Inferior parietal cortex (tissue), 1 donor: Measurements from ENCODE around the gene STARD10.

Source experiments
- DNase-seq: peaks from one replicate; pipeline ENCODE4 v3.0.0-alpha.2; 2016; ENCODE audit errors: extremely low spot score

STARD10 gene

DNA sequence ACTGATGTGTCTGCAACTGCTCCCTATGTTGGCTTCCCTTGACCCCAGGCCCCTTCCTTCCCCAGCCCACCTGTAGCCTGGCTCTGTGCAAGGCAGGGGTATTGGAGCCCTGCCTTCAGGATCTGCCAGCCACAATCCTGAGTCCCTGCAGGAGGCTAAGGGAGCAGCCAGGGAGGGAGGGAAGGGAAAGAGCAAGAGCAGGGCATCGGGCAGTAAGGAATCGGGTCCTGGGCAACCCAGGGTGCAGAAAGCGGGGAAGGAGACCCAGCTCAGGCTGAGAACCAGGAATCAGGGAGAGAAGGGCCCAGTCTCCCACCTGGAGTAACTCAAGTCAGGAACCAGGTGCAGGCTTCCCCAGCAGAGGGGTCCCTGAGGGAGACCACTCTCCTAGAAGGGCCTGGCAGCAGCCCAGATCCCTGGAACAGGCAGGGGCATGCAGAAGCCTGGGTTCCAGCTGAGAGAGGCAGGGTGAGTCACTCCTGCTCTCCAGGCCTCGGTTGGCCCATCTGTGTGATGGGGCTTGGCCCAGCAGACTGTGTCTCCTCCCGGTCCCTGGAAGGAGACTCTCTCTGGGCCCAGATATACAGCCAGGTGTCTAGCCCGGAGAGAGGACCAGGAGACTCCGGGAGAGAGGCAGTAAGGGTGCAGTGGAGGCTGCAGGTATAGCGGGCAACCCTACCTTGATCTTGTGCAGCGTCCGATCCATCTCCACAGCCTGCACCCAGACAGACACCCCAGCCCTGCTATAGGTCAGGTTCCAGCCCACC lies 13.4 kb downstream of the STARD10 start:
- no peak for DNase-seq

DNA sequence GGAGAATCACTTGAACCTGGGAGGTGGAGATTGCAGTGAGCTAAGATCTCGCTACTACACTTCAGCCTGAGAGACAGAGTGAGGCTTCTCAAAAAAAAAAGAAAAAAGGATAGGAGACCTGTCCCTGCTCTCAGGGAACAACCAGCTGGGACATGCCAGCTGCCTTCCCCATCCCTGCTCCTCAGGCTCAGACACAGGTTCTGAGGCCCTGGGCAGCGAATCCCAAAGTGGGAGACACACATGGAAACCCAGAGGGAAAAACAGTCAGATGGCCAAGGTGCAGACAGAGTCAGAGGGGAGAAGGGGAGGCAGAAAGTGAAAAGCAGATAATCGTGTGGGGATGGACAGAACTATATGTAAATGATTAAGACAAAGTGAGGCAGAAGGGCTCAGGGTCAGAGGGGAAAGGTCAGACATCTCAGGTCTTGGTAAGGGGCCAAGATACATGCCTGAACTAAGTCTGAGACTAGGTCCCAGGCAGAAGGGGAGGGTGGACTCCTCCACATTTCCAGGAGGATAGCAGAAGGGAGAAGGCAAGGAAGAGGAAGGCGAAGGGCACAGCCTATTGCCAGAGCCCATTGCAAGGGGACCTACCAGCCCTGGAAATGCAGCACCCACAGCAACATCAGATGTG lies 14.2 kb downstream of the STARD10 start:
- DNase-seq: no peak

DNA sequence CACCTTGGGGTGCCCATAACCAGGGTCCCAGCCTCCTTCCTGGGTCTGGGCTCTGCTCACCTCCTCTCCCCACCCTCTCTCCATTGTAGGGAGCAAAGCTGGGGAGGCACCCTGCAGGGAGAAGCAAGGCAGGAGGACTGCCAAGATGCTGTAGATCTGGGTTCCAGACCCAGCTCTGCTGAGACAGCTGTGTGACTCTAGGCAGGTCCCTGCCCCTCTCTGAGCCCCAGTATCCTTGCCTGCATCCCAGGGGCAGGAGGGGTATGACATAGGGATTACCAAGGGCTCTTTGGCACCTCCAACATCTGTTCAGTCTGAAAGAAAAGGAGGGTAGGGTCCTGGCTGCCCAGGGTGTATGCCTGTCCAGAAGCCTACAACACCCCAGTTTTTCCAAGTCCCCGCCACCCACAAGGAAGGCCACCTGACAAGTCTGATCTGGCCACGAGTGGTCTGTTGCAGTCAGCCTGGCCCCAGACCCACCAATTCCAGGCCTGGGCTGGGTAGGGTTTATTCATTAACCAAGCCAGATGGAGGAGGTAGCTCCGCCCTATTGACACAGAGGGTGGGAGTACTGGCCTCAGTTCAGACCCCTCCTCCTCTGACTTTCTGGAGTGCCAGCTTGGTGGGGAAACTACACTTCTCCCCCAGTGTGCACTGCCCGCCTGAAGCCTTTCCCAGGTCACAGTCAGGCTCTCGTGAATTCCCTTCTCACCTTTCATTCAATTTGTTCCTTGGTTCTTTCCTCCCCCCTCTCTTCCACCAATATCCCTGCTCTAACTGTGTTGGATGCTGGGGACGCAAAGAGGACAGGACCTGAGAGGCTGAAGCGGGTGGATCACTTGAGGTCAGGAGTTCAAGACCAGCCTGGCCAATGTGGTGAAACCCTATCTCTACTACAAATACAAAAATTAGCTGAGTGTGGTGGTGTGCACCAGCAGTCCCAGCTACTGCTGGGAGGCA lies 15.0 kb downstream of the STARD10 start:
- no peak for DNase-seq

DNA sequence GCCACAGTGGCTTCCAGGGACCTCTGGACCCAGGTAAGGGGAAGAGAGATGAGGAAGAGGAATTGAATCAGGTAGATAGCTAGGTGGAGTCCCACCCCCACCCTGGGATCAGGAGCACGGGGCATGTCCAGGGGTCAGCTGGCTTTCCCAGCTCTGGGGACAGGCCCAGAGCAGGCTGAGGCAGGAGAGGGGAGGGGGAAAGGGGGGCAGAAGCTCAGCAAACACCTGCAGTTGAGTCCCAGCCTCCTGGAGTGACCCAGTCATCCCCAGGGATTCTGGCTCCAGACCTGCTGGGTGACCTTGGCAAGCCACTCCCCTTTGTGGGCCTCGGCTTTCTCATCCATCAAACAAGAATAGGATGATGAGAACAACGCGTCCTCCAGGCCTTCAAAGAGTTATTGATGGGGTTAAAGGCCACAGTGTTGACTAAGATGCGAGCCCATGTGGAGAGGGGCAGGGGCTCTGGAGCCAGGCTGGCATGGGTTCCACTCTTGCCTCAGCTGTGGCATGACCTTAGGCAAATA lies 16.0 kb downstream of the STARD10 start:
- no peak for DNase-seq

DNA sequence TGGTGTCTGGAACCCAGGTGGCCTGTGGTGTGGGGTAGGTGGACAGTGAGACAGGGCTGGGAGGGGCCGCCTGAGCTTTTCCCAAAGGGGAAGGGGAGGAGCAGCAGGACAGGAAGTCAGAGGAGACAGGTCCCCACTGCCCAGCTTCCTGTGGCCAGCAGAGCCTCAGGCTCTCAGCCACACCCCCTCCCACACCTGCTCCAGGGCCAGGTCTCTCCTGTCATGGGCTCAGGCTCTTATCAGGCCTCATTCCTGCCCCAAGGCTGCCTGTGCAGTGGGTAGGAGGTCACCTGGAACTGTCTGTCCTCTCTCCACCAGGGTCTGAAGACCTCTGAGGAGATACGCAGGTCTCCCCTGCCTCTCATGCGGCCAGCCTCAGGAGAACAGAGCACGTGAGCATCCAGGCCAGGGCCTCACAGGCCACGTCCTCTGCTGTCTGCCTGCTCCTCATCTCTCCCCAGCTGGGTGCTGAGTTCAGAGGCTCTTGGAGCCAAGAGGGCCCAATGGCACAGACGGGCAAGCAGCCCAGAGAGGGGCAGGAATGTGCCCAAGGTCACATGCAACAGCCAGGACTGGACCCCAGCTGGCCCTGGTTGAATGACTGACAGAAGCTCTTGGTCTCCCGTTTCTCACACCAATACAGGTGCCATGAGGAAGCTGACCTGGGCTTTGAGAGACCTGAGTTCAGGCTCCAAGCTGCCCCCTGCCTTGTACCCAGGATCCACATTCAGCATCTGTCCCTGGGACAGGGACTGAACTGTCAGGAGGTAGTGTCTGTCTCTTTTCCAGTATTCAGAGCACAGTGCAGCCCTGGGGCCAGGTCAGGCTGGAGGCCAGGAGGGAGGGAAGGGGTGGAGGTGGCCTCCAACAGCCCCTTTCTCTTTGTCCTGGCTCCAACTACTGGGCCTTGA lies 16.7 kb downstream of the STARD10 start:
- DNase-seq: peak; percentile 60

DNA sequence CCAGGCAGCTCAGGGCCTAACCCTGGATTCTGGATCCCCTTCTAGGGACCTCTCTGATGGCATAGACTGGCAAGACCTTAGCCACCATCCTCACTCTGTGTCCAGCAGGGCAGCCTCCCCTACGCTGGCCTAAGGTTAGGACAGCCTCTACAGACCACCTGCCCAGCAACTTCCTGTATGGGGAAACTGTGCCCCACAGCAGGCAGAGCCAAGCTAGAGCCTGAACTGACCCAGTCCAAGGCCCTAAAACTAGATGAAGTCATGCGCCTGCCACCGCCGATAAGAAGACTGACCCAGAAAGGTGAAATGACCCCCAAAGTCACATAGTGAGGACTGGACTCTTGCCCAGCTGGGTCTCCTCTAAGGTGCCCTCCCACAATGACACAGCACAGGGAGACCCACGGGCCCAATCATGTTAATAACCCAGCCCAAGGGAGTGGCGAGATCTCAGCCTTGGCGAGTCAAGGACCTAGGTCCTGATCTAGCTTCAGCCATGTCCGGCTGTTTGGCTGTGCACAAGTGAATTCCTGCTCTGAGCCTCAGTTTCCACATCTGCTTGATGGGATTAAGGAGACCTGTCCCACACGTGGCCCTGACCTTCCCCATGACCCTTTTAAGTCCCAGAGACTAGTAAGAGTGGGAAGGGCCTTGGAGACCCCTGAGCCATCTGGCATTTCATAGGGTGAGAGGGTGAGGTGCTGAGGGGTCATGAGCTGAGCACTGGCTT lies 17.6 kb downstream of the STARD10 start:
- DNase-seq: peak; percentile 60

DNA sequence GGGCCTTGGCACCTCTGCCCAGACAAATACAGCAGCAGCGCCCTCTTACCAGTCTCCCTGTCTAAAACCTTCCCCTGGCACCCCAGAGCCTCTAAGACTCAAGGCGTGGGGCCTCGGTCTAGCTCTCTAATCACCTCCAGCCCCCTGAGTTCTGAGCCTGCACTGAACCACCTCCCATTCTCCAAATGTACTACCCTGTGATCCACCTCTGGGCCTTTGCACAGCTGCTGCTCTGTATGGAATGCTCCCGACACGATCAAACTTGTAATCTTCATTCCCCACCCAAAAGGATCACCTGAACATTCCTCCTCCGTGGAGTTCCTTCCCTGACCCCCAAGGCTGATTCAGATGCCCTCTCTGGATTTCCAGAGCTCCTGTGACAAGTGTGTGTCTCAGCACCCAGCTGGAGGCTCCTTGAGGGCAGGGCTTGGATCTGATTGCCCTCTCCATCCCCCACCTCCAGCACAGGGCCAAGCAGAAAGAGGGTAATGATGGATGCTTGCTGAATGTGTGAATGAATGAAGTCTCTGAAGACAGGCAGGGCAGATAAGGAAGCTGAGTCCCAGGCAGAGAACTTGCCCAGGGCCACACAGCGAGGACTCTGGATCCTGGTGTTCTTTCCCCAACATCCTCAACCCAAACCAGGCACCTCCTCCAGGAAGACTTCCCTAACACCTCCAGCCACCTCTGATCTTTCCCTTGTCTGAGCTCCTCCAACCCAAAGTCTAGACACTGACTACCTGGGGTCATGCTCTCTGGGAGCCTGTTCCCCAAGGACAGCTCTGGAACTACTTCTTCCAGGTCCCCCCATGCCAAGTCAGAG lies 18.3 kb downstream of the STARD10 start:
- no peak for DNase-seq

DNA sequence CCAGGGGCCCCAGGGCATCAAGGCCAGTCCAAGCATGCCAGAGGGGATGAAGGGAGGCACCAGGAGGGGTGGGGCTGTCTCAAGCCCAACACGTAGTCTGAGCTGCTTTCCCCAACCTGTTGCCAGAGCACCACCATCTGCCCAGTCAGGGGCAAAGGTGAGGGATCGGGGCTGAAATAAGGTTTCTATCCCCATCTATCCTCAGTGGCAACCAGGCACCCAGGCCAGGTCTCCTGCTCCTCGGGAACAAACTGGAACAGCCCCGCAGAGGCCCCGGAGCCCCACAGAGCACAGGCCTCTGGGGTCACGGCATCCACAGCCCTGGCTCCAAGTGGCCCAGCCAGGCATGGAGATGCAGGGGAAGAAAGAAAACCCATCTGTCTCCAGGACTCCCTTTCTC lies 19.3 kb downstream of the STARD10 start:
- no peak for DNase-seq

DNA sequence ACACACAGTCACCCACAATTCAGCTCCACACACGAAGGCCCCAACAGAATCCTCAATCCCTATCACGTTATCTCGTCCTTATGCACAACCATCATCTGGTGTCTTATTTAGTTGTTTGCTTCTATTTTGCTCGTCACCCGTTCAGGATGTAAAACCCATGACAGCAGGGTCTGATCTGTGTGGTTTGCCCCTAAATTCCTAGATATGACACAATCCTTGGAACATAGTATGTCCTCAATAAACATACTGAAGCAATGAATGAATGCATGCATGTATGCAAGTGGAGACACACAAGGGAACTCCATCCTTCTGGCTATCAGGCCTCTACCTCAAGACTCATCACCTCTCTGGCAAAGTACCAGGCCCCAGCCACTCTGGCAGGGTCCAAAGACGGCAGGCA lies 20.2 kb downstream of the STARD10 start:
- no peak for DNase-seq

DNA sequence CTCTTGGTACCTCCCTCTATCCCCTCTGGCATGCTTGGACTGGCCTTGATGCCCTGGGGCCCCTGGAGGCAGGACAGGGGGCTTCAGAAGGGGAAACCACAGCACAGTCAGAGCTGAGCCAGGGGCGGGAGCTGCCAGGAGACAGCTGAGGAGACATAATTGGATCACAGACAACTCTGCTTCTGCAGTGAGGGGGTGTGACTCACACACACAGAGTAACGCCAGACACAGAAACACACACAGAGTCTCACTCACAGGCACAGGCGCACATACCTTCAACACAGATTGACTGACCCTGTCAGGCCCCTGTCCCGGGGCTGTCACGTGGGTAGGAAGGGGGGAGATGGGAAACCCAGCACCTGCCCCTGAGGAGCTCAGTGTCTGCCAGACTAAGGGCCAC lies 20.6 kb downstream of the STARD10 start:
- peak; percentile 51 for DNase-seq

DNA sequence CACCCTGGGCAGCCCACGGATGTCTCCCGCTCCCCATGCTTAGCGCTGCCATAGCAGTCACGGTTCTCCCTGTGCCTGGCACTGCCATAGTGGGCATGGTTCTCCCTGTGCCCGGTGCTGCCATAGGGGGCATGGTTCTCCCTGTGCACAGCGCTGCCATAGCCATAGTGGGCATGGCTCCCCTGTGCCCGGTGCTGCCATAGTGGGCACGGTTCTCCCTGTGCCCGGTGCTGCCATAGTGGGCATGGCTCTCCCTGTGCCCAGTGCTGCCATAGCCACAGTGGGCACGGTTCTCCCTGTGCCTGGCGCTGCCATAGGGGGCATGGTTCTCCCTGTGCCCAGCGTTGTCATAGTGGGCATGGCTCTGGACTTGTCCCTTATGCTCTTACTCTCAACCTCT lies 21.8 kb downstream of the STARD10 start:
- no peak for DNase-seq

DNA sequence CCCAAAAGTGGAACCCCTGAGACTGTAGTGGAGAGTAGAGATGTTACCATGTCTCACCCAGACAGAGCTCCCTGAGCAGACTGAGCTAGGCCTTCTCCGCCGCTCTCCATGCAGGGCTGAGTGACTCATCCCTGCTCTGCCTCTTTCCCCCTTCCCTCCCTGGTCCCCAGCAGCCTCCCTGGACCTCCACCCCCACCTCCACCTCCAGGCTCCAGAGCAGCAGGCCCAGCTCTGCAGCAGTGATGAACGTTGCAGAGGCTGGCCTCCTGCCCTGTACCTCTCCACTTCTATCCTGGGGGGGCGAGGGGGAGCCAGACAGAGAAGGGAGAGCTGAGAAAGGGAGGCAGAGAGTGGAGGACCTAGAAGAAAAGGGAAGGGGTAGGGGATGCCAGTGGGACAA lies 22.3 kb downstream of the STARD10 start:
- DNase-seq: no peak

DNA sequence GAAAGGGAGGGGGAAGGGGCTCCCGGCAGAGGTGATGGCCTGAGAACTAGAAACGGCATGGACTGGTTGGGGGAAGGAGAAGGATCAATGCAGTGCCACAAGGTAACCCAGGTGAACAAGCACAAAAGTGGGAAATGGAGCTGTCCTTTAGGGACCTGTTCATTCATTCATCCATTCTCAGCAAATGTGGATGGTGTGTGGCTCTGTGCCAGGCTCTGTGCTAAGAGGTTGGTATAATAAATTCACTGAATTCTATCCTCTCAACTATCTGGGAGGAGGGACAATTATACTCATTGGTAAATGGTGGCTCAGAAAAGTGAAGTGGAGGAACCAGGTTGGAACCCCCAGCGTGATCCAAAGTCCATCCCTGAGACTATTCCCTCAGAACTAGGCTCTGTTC lies 23.0 kb downstream of the STARD10 start:
- no peak for DNase-seq

DNA sequence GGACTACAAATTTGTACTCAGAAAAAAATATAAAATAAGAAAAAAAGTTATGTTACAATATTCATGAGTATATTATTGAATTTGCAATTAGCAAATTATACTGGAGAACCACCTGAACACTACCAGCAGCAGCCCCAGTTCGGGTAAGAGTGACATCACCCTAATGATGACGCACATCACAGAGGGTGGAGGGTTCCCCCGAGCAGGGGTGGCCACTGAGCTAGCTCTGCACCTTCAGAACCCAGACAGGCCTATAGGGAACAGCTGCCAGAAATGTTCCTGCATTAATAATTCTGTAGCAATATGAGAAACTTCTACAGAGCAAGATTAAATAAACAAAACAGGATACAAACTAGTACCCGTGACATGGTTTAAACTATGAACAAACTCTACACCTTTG lies 24.2 kb downstream of the STARD10 start:
- no peak for DNase-seq

DNA sequence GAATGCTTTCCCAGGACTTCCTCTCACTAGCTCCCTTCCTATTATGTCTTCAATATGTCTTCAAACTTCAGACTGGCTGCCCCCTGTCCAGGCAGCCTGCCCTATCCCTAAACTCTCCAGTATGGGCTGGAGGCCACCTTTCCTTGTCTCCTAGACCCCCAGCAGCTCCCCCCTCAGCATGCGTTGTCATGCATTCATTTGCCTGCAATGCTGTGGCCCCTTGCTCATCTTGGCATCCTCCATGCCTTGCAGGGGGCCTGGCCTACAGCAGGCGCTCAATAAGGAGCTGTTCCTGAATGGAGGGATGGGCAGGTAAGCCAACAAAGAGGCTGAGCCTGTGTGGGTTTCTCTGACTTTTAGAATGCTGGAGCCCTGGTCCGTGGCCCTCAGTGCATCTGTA lies 25.3 kb downstream of the STARD10 start:
- no peak for DNase-seq

DNA sequence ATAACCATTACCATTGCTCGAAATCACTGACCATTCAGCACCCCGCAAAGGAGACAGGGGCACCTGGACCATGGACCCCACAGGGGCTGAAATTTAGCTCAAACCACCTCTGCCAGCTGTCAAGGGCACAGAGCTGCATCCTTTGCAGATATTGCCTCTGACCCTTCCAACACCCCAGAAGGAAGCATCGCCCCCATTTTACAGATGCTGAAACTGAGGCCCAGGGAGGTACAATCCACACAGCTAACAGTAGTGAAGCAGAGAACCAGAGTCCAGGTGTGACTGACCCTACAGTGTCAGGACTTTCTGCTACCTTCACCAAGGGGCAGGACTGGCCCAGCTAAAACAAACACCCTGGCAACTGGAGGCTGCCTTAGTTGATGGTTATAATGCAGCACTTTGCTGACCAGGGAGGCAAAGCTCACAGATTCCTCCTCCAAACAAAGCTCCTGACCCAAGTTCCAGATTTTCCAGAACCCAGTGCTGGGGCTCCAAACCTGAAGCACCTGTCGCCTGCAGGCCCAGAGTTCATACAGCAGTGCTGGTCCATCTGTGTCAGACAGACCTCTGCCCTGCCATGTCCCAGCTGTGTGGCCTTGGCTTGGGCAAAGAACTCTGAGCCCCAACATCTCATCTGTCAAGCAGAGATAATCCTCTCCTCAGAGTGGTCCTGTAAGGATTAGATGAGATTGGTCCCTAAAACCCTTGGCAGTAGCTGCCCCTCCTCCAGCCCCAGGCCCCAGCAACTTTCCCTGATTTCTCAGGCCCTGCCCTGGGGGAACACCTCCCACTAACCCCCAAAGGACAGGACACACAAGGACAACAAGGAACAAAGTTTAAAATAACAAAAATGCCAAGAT lies 26.4 kb downstream of the STARD10 start:
- DNase-seq: no peak

DNA sequence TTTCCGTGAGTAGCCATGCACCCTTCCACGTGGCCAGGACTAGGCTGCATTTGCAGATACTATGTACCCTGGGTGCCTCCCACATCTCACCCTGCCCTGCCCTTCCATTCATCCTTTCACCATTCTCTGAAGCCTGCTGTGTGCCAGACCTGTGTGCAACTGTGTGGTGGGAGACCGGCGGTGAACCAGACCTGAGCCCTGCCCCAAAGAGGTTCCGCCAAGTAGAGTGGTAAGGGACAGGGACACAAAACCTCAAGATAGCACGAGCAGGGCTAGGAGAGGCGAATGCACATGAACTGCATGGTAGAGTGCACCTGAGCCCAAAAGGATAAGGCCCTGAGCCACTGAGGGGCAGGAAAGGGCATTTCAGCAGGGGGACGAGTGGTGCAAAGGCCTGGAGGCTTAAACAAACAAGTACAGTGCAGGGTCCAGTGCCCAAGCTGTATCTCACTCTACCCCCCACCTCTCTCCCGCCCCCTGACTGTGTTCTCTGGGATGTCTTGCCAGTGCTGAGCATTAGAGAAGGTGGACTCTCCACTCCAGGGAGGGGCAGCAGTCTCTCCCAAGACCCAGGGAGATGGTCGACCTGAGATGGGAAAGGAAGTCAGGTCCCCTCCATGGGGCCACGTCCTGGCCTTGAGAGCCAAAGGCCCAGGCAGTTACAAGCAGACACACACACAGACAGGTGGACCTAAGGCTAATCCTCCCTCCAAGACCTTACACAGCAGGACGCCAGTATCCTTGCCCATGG lies 27.5 kb downstream of the STARD10 start:
- no peak for DNase-seq

DNA sequence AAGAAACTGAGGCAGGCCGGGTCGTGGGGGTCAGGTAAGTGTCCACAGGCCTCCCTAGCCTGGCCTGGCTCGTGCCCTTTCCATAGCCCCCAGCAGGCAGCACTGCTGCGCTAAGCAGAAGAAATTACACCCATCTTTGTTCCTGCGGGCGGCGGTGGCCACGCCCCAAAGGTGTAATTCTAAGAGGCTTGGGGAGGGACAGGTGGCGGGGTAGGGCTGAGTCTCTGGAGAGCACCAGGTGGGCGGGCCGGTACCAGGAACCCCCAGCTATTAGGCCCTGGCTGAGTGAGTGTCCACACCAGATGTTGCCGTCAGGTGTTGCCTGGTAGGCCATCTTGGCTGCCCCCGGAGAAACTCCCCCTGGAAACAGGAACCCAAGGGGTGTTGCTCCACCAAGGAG lies 29.3 kb downstream of the STARD10 start:
- no peak for DNase-seq
